B cell (primary cell): ENCODE data around the gene TNFAIP8L1. TPM values are rescaled to one million over a fixed set of nuclear protein-coding genes. Genes with fewer than 3 reads are reported as not detected.
"Not testable (repeated sequence)": the region's sequence is repeated elsewhere in the genome, so short reads cannot be mapped to it uniquely, and the experiment has no call there.

Source experiments
- ATAC-seq: fragments of 200-7000 bp; cut with Tn5 transposase; one replicate; pipeline ENCODE4 v1.10.0; 2021; ENCODE audit warnings: low read depth, mild to moderate bottlenecking, moderate number of reproducible peaks, moderate library complexity
- CTCF ChIA-PET: fragments of 350-600 bp; sonication (Branson Sonifier 250); formaldehyde crosslinking; loops from one replicate; lab custom pipeline; 2021; ENCODE audit warnings: antibody characterized with exemption, inconsistent platforms; lab: Charles Lee
- POLR2A ChIA-PET: fragments of 350-600 bp; sonication (Branson Sonifier 250); formaldehyde crosslinking; loops from one replicate; lab custom pipeline; 2021; ENCODE audit warnings: antibody characterized with exemption; lab: Charles Lee
- DNase-seq: peaks from one replicate; pipeline ENCODE4 v3.0.0; 2013
- H2AFZ ChIP-seq: 2 replicates; pipeline ENCODE4 v1.6.1; 2012; ENCODE audit warnings: mild to moderate bottlenecking, low read depth, low read length; ENCODE audit not compliant: insufficient read depth, poor library complexity, severe bottlenecking
- H3K27ac ChIP-seq, 2 donors: 1 replicate in 1 of 2; 2 replicates in 1 of 2; pipeline ENCODE4 v1.5.1; 2012 to 2013; ENCODE audit warnings: low read length in 2 of 2, mild to moderate bottlenecking in 2 of 2, moderate library complexity in 1 of 2
- H3K27me3 ChIP-seq, 4 experiments: fragments of 200-600 bp in 1 of 4; sonication (generic) in 1 of 4; replicated peaks in 1 of 4; 1 replicate in 2 of 4; 2 replicates in 2 of 4; pipeline versions ENCODE4 v1.6.1 to v1.7.0; 2013 to 2016; ENCODE audit warnings: low read length in 3 of 4, mild to moderate bottlenecking in 2 of 4, mixed read lengths in 1 of 4, moderate library complexity in 1 of 4; ENCODE audit not compliant: insufficient read depth in 4 of 4, control insufficient read depth in 3 of 4; ENCODE audit errors: control extremely low read depth in 1 of 4
- H3K36me3 ChIP-seq, 2 experiments: replicated peaks in 1 of 2; 1 replicate in 1 of 2; 2 replicates in 1 of 2; pipeline versions ENCODE4 v1.6.1 to v1.7.1; 2013; ENCODE audit warnings: low read length in 1 of 2; ENCODE audit not compliant: insufficient read depth in 2 of 2, control insufficient read depth in 1 of 2; ENCODE audit errors: control extremely low read depth in 1 of 2, extremely low read depth in 1 of 2
- H3K4me1 ChIP-seq, 2 donors: fragments of 200-600 bp in 1 of 2; sonication (generic) in 1 of 2; 1 replicate in 1 of 2; 2 replicates in 1 of 2; pipeline versions ENCODE4 v1.5.1 to v1.6.1; 2013 to 2017; ENCODE audit warnings: low read length in 2 of 2; ENCODE audit not compliant: control insufficient read depth in 2 of 2, insufficient read depth in 2 of 2
- H3K4me2 ChIP-seq: replicated peaks from 2 replicates; pipeline ENCODE3; 2012; ENCODE audit warnings: mild to moderate bottlenecking, low read depth, low read length; ENCODE audit not compliant: poor library complexity, severe bottlenecking
- H3K4me3 ChIP-seq, 5 experiments: fragments of 200-600 bp in 1 of 5; sonication (generic) in 1 of 5; 1 replicate in 3 of 5; 2 replicates in 2 of 5; pipeline versions ENCODE4 v1.5.1 to v1.7.0; 2011 to 2016; ENCODE audit warnings: low read length in 4 of 5, mild to moderate bottlenecking in 4 of 5, low read depth in 2 of 5, control low read depth in 1 of 5, moderate library complexity in 1 of 5; ENCODE audit not compliant: insufficient read depth in 1 of 5; ENCODE audit errors: control extremely low read depth in 1 of 5, extremely low read depth in 1 of 5
- H3K79me2 ChIP-seq: fragments of 200-600 bp; sonication (generic); one replicate; pipeline ENCODE4 v1.6.0; 2016; ENCODE audit warnings: low read length; ENCODE audit not compliant: control insufficient read depth, insufficient read depth
- H3K9ac ChIP-seq: fragments of 200-600 bp; sonication (generic); 2 replicates; pipeline ENCODE4 v1.6.1; 2017; ENCODE audit warnings: mild to moderate bottlenecking, low read length, moderate library complexity
- H3K9me3 ChIP-seq, 3 donors: one replicate each; pipeline versions ENCODE4 v1.6.1 to v1.7.1; 2013; ENCODE audit warnings: low read length in 2 of 3; ENCODE audit not compliant: control insufficient read depth in 2 of 3, insufficient read depth in 1 of 3; ENCODE audit errors: control extremely low read depth in 1 of 3
- H4K20me1 ChIP-seq: 2 replicates; pipeline ENCODE4 v1.6.0; 2012; ENCODE audit warnings: mild to moderate bottlenecking, low read length; ENCODE audit not compliant: insufficient read depth, control insufficient read depth, poor library complexity, severe bottlenecking
- H3K27ac Mint-ChIP-seq: one replicate; pipeline ENCODE4 v1.8.0; 2021; ENCODE audit warnings: mixed read lengths
- H3K27me3 Mint-ChIP-seq: one replicate; pipeline ENCODE4 v1.8.0; 2021; ENCODE audit warnings: mixed read lengths
- H3K4me1 Mint-ChIP-seq: one replicate; pipeline ENCODE4 v1.8.0; 2021; ENCODE audit warnings: mixed read lengths
- H3K4me3 Mint-ChIP-seq: one replicate; pipeline ENCODE4 v1.8.0; 2021; ENCODE audit warnings: mixed read lengths
- H3K9me3 Mint-ChIP-seq: one replicate; pipeline ENCODE4 v1.8.0; 2022; ENCODE audit warnings: mixed read lengths; ENCODE audit not compliant: insufficient read depth
- WGBS: methylation state at CpG from one replicate; pipeline ENCODE4 v1.1.5; 2013; ENCODE audit warnings: missing lambda C conversion rate; ENCODE audit not compliant: insufficient coverage; 5-methylcytosine and 5-hydroxymethylcytosine counted together
- intact Hi-C: fragments of 100-400 bp; cut with micrococcal nuclease; formaldehyde crosslinking; loops from one replicate; pipeline ENCODE4 v1.10.0; 2022
- polyA plus RNA-seq: library from polyadenylated mRNA; depleted of rRNA; stranded (reverse); fragments of >200 nt; gene quantifications from 2 replicates; pipeline ENCODE4 v1.2.3, GENCODE V29; 2012
- total RNA-seq, 2 donors: library from RNA; stranded (reverse); fragments of 120-200 nt in 1 of 2; gene quantifications; 1 replicate in 1 of 2; 2 replicates in 1 of 2; pipeline versions ENCODE4 v1.2.3 to v1.2.4, GENCODE V29; 2013 to 2022
- TF ChIP-seq, protein P1 (sequence below): fragments of 200-600 bp; IDR thresholded peaks from one replicate; pipeline ENCODE4 v1.8.0; 2022; ENCODE audit warnings: antibody characterized with exemption, mild to moderate bottlenecking

TNFAIP8L1 gene
- total and polyA plus RNA-seq, 2 donors (not counting 1 experiment from before 2014, with no cell fraction given), result 9.1 to 20.9 TPM

DNA sequence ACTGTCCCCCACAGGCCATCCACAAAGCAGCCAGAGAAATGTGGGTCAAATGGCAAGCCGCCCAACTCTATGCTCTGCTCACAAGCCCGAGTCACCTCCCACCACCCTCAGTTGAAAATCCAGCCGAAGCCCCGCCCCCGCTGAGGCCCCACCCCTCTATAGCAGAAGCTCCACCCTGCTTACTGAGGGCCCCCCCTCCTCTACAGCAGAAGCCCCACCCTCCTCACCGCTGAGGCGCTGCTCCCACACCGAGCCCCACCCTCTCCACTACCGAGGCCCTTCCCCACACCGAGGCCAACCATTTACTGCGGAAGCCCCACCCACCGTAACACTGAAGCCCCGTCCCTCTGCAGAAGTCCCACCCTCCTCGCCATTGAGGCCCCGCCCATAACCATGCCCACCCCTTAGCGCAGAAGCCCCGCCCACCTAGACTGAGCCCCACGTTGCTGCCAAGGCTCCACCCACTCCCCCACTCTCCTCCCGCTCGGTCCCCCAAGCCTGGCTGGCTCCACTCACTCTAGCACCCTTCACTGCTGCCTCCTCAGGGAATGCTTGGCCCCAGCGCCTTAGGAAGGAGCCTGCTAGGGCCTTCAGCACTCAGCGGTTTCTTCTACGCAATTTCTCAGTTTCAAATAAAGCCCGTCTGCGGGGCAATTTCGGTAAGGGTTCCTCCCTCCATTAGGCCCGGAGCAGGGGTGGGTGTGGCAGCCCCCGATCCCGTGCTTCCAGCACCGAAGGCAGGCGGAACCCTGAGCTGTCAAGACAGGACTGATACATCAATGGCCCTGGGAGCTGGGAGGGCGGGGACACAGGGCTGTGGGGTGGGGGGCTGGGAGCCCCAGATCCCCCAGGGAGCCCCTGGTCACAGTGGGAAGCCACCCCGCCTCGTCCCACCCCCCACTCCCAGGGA lies 39.8 kb downstream of the TNFAIP8L1 start:
- Histone ChIP-seq H3K27ac (no peak overlapping the region), H3K27me3 (no peaks in the 10 kb centered on the region), H3K4me1 (no peaks in the 10 kb centered on the region), H3K4me3 (no peak overlapping the region), H4K20me1 (no peaks in the 10 kb centered on the region), H3K36me3 (peaks cover 0 to 34% of the 10 kb centered on the region in 2 experiments), H3K9ac (no peak overlapping the region), H2AFZ (no peak overlapping the region), H3K9me3 (no peaks in the 10 kb centered on the region), H3K4me2 (no peak overlapping the region), H3K79me2 (no peaks in the 10 kb centered on the region)
- intact Hi-C loops, result no loop called here
- TF ChIP-seq, protein P1, sequence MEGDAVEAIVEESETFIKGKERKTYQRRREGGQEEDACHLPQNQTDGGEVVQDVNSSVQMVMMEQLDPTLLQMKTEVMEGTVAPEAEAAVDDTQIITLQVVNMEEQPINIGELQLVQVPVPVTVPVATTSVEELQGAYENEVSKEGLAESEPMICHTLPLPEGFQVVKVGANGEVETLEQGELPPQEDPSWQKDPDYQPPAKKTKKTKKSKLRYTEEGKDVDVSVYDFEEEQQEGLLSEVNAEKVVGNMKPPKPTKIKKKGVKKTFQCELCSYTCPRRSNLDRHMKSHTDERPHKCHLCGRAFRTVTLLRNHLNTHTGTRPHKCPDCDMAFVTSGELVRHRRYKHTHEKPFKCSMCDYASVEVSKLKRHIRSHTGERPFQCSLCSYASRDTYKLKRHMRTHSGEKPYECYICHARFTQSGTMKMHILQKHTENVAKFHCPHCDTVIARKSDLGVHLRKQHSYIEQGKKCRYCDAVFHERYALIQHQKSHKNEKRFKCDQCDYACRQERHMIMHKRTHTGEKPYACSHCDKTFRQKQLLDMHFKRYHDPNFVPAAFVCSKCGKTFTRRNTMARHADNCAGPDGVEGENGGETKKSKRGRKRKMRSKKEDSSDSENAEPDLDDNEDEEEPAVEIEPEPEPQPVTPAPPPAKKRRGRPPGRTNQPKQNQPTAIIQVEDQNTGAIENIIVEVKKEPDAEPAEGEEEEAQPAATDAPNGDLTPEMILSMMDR, result no peak
- H3K27ac Mint-ChIP-seq, result no peak overlapping the region
- no peaks in the 10 kb centered on the region for H3K27me3 Mint-ChIP-seq
- no peaks in the 10 kb centered on the region for H3K4me1 Mint-ChIP-seq
- no peaks in the 10 kb centered on the region for H3K9me3 Mint-ChIP-seq
- CTCF ChIA-PET, result no interaction called here
- DNase-seq, result no peak
- 96% methylated on average over 24 of the region's 34 CpGs for WGBS
- ATAC-seq, result peak; percentile 21
- POLR2A ChIA-PET, result no interaction called here
- H3K4me3 Mint-ChIP-seq, result no peak overlapping the region

DNA sequence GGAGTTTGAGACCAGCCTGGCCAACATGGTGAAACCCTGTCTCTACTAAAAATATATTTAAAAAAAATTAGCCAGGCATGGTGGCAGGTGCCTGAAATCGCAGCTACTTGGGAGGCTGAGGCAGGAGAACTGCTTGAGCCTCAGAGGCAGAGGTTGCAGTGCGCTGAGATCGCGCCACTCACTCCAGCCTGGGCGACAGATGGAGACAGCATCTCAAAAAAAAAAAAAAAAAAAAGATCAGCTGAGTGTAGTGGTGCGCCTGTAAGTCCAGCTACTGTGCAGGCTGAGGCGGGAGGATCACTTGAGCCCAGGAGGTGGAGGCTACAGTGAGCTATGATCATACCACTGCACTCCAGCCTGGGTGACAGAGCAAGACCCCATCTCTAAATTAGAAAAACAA lies 40.7 kb downstream of the TNFAIP8L1 start:
- ATAC-seq, H3K79me2 ChIP-seq, H3K27me3 Mint-ChIP-seq, DNase-seq, H3K9ac ChIP-seq, CTCF ChIA-PET, H3K27me3 ChIP-seq, intact Hi-C loops, H2AFZ ChIP-seq, H3K4me2 ChIP-seq, H3K4me1 Mint-ChIP-seq, H3K27ac ChIP-seq, H4K20me1 ChIP-seq, H3K9me3 Mint-ChIP-seq, H3K9me3 ChIP-seq, H3K4me3 Mint-ChIP-seq, H3K4me1 ChIP-seq, H3K4me3 ChIP-seq, H3K27ac Mint-ChIP-seq: not testable (repeated sequence)
- POLR2A ChIA-PET, result interaction anchor here (0.6 kb wide), 2 partner anchors 28 to 79 kb away, joined by 4 to 6 read pairs; no protein-coding TSS in a partner anchor
- 100% methylated on average over 3 of the region's 7 CpGs for WGBS
- H3K36me3 ChIP-seq, result peaks cover 0 to 43% of the 10 kb centered on the region in 2 experiments
